ENCODE results near the gene CRELD2. TPM values are rescaled to one million over a fixed set of nuclear protein-coding genes. Genes with fewer than 3 reads are reported as not detected.

Gene CRELD2
- total and polyA plus RNA-seq, 8 donors, result 19.4 to 83.0 (median 38.0) TPM

DNA sequence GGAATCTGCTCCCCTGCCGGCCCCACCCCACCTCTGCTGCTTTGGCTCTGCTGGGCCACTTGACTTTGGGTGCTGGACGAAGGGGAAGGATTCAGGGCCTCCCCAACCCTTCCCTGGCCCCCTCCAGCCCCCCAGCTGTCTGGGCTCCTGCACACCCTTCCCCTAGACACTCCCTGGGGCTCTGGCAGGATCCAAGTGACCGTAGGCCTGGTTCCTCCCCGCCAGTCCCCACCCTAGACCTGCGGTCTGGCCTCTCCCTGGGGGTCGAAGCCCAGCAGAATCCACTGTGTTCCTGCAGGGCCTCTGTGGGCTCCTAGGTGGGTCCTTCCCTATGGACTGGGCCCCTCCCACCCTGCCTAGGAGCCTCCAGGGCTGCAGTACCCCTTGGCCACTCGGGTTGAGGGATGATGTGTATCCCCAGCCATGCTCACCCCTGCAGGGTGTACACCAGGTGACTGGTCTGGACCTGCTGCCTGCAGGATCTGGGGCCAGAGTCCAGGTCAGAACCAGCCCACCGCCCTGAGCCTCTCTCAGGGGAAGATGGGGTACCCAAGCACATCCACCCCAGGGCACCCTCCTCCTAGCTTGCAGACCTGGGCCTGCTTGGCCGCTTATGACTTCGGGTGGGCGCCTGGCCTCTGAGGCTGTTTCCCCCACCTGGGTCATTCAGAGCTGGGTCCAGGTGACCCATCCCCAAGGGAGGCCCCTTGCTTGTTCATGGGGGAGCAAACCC lies 47.8 kb downstream of the CRELD2 start:
- H3K9me3 ChIP-seq, result no peaks in the 10 kb centered on the region
- peak overlapping the region in 3 of 4 donors; percentile 5 to 99 (median 88) for H3K4me3 ChIP-seq
- peak; percentile 39 to 47 for DNase-seq
- peak in 1 of 3 donors; percentile 54 for TF ChIP-seq POLR2AphosphoS5 (IDR thresholded peaks at IDR 0.05)
- no peak for TF ChIP-seq POLR2A (IDR thresholded peaks at IDR 0.05)
- no peak for TF ChIP-seq EP300 (IDR thresholded peaks at IDR 0.05)
- peaks cover 35 to 43% (median 38%) of the 10 kb centered on the region in 4 donors for H3K36me3 ChIP-seq
- peaks cover 74 to 88% (median 86%) of the 10 kb centered on the region in 4 donors for H3K4me1 ChIP-seq
- H3K27me3 ChIP-seq, result no peaks in the 10 kb centered on the region
- intact Hi-C loops (cut with DNase I; ENCODE audit: low total_unique reads), result no loop called here
- H3K27ac ChIP-seq, result peak overlapping the region; percentile 94 to 98 (median 98)
- WGBS, 5 donors, result 56 to 73% (median 60%) methylated on average over 7 to 11 of the region's 11 CpGs

DNA sequence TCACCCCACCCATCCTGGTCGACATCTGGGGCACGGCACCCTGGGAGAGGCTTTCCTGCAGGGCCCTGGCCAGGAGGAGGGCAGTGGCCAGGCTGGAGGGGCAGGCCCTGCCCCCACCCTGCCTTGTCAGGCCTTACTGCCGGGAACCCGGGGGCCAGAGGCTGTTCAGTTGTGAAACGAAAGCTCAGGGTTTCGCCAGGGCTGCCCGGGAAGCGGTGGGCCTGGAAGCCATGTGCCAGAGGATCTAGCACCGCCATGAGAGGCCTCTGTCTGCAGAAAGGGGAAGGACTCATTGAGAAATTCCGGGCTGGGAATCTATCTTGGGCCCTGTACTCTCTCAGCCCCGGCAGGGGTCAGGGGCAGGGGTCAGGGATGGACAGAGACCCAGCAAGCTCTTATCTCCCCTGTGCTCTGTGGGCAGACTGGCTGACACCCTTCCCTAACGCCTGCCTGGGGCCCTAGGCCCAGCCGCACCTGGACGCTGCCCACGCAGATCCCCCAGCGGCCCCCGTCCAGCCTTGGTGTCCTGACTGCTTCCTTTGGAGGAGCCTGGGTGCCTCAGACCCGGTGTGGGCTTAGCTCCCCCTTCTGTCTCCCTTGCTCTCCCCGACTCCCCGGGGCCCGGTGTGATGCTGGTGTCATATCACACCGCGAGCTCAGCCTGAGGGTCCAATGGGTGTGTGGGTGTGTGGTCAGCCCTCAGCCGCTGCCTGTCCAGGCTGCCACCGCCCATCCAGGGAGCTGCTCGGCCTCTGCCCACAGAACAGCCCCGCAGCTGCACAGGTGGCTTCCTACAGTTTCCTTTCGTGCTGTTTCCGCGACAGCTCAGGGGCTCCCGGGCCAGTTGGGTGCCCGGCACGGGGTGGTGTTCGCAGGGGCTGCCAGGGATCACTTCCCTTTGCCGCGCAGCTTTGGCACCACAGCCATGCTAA lies 48.6 kb downstream of the CRELD2 start:
- Histone ChIP-seq H3K27ac (peak overlapping the region; percentile 94 to 98 (median 98)), H3K9me3 (no peaks in the 10 kb centered on the region), H3K27me3 (peaks cover 0 to 6% (median 0%) of the 10 kb centered on the region in 3 donors), H3K4me1 (peaks cover 83 to 96% (median 94%) of the 10 kb centered on the region in 4 donors), H3K36me3 (peaks cover 29 to 35% (median 33%) of the 10 kb centered on the region in 4 donors), H3K4me3 (peak overlapping the region; percentile 5 to 99 (median 19))
- DNase-seq, result peak; percentile 59 to 78
- intact Hi-C loops (cut with DNase I; ENCODE audit: low total_unique reads), result no loop called here
- WGBS, 5 donors, result 16 to 33% (median 23%) methylated on average over 20 to 36 of the region's 36 CpGs
- peak in 2 of 3 donors; percentile 38 to 39 for TF ChIP-seq POLR2AphosphoS5 (IDR thresholded peaks at IDR 0.05)
- TF ChIP-seq EP300 (IDR thresholded peaks at IDR 0.05), result no peak

DNA sequence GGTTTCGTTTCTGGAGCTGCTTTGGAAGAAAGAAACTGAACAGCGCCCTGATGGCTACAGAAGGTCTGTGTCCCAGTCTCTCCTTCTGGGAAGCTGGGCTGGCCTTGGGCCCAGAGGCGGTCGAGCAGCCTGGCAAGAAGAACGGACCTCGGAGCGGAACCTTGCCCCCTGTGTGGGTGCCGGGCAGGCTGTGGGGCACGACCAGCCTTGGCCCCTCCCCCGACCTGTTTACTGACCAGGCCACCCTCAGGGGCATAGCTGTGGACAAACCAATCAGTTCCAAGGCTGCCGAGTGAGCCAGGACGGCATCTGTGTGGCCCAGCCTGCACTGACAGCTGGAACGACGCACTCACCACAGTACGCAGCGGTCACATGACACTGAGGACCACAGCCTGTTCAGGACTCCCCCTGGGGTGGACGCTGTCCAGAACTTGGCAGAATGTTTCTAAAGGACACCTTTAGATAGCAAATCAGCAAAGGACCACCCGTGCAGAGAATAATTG lies 49.3 kb downstream of the CRELD2 start:
- Histone ChIP-seq H3K4me1 (peaks cover 83 to 99% (median 95%) of the 10 kb centered on the region in 4 donors), H3K4me3 (peak overlapping the region in 3 of 4 donors; percentile 5 to 99 (median 24)), H3K36me3 (peaks cover 24 to 31% (median 28%) of the 10 kb centered on the region in 4 donors), H3K27me3 (peaks cover 0 to 11% (median 0%) of the 10 kb centered on the region in 3 donors), H3K27ac (peak overlapping the region; percentile 94 to 98 (median 98)), H3K9me3 (no peaks in the 10 kb centered on the region)
- DNase-seq, result peak; percentile 56 to 78
- WGBS, 5 donors, result 17 to 33% (median 24%) methylated on average over 17 to 18 of the region's 18 CpGs
- intact Hi-C loops (cut with DNase I; ENCODE audit: low total_unique reads), result no loop called here
- no peak for TF ChIP-seq CTCF (IDR thresholded peaks at IDR 0.05)
- TF ChIP-seq POLR2AphosphoS5 (IDR thresholded peaks at IDR 0.05), result peak in 1 of 3 donors; percentile 67
- TF ChIP-seq EP300 (IDR thresholded peaks at IDR 0.05), result no peak
- no peak for TF ChIP-seq POLR2A (IDR thresholded peaks at IDR 0.05)

DNA sequence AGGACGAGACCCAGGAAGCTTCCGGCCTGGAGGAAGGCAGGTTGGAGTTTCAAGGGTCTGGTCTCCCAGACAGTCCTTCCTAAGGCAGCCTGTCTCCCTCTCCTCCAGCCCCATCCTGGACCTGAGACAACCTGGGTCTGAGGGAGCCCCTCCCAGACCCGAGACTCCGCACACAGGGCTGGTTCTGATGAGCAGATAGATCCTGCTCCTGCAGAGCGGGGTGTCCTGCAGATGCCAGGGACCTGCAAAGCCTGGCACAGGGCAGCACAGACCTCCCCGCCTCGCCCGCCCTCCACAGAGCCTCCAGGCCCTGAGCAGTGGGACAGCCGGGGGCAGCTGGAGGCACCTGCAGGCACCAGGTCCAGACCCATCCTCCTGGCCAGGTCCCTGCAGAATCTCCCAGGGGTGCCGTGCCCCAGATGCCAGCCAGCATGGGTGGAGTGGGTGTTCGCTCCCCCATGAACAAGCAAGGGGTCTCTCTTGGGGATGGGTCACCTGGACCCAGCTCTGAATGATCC lies 49.9 kb downstream of the CRELD2 start:
- Histone ChIP-seq H3K27me3 (peaks cover 0 to 11% (median 0%) of the 10 kb centered on the region in 3 donors), H3K27ac (peak overlapping the region; percentile 94 to 98 (median 98)), H3K36me3 (peaks cover 18 to 25% (median 21%) of the 10 kb centered on the region in 4 donors), H3K4me1 (peaks cover 77 to 93% (median 89%) of the 10 kb centered on the region in 4 donors), H3K4me3 (no peak overlapping the region), H3K9me3 (no peaks in the 10 kb centered on the region)
- 78 to 89% (median 79%) methylated on average over 6 to 11 of the region's 11 CpGs for WGBS, 5 donors
- intact Hi-C loops (cut with DNase I; ENCODE audit: low total_unique reads), result no loop called here
- TF ChIP-seq POLR2A (IDR thresholded peaks at IDR 0.05) (no peak), EP300 (IDR thresholded peaks at IDR 0.05) (no peak), POLR2AphosphoS5 (IDR thresholded peaks at IDR 0.05) (no peak), CTCF (IDR thresholded peaks at IDR 0.05) (no peak)
- peak; percentile 20 to 34 for DNase-seq

Data from stomach (tissue), 9 donors.